ENCODE measurements around the gene RAB36.

The RAB36 gene

DNA sequence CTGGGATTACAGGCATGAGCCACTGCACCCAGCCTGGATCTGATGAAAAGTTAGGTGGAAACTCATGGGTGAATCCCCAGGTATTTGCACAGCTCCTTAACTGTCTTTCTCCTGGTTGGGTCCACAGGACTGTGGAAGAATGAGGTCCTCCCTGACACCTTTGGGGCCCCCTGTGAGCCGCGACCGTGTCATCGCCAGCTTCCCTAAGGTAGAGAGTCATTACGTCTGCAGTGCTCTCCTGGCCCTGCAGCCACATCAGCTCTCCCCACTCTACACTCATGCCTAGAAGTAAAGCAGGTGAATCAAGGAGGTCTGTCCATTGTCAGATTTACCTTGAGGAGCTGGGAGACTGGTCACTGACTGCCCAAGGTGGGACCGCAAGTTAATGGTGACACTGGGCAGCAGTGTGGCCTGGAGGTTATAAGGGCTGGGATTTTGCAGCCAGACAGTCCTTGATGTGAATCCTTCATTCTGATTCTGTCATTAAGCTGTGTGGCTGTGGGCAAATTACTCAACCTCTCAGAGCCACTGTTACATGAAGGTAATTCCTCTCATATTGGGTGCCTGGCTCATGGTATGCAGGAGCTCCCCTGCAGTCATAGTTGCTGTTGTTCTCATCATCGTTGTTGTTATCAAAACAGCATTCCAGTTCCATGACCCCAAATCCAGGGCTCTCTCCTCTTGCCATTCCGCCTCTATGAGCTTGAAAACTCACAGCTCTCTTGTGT lies 1.4 kb downstream of the RAB36 start:
- no peak for DNase-seq
- TF ChIP-seq GATA1 (IDR thresholded peaks at IDR 0.05; ENCODE audit: low read depth, low read length) (no peak), POLR2A (IDR thresholded peaks at IDR 0.05; ENCODE audit: low read length) (no peak)

DNA sequence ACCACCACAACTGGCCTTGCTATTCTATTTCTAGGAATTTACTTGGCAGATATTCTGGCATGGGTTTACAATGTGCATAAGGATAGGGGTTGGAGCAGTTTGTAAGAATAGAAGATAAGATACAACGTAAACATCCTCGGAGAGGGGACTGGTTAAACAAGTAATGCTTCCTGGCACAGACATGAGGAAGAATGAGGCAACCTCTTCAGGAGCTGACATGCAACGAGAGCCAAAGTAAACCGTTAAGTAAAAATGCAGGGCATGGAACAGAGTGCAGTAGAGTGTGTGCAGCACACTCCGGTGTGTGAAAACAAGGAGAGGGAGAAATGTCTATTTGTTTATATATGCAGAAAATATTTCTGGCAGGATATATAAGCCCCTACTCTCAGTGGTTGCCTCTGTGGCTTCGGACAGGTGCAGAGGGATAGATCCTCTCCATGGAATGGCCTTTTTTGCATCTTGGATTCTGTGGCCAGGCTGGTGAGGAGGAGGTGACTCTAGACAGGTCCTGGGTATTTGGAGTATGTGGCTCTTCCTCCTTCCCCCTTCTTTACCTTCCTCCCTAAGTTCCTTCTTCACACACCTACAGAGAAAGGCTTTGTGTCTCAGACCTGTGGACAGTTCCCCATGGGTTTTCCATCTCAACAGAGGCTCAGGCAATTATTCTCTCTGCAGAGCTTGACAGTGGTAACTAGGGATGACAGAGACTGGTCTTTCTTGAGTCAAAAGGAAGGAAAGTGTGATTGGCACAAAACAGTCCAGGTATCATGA lies 2.5 kb downstream of the RAB36 start:
- DNase-seq, result no peak
- TF ChIP-seq POLR2A (IDR thresholded peaks at IDR 0.05; ENCODE audit: low read length) (no peak), GATA1 (IDR thresholded peaks at IDR 0.05; ENCODE audit: low read depth, low read length) (no peak)

DNA sequence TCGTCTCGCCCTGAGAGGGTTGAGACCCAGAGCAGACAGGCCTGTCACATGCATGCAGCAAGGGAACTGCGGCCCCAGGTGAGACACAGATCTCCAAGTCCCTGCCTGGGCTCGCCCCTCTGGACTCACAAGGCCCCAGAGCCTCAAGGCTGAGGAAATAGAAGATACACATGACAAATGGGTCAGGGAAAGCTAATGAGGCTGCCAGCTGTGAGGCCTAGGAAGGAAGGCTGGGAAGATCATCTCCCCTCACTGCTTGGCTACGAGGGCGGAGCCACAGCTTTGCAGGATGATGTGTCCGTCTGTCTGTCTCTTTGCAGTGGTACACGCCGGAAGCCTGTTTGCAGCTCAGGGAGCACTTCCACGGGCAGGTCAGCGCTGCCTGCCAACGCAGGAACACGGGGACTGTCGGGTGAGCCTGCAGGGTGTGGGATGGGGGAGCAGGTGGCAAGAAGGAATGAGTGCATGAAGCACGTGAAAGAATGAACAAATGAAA lies 4.5 kb downstream of the RAB36 start:
- DNase-seq, result no peak
- TF ChIP-seq POLR2A (IDR thresholded peaks at IDR 0.05; ENCODE audit: low read length) (no peak), GATA1 (IDR thresholded peaks at IDR 0.05; ENCODE audit: low read depth, low read length) (no peak)

DNA sequence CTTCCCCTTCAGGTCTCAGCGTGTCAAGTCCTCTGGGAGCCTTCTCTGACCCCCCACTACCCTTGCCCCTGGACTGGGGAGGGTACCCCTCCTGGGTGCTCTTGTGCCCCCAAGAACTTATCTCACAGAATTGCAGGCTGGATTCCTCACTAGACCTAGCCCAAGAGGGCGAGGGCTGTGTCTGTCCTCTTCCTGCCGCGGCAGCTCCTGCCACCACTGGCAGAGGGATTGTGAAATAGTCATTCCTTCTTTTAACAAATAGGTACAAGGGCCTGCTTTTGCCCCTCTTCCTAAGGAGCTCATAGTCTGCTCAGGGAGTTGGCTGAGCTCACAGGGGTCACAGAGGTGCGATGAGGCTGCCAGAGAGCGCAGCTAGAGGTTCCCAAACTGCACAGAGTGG lies 5.5 kb downstream of the RAB36 start:
- no peak for DNase-seq
- TF ChIP-seq POLR2A (IDR thresholded peaks at IDR 0.05; ENCODE audit: low read length) (no peak), GATA1 (IDR thresholded peaks at IDR 0.05; ENCODE audit: low read depth, low read length) (no peak)

DNA sequence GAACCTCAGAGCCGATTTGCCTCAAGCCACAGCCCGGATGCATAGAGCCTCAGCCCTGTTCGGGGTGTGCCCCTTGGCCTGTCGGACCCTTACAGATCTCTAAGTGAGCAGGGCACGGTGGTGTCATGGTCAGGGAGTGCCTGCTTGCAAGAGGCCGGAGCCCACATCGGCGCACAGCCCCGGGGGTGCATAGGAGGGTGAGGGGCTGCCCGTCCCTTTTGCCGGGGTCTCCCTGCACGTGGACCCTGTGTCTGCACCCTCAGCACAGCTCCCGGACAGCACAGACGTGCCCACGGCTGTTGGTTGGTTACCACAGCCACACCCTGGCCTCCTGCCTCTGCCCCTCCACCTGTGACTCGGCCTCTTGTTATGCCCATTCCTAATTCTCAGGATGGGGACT lies 6.5 kb downstream of the RAB36 start:
- no peak for TF ChIP-seq GATA1 (IDR thresholded peaks at IDR 0.05; ENCODE audit: low read depth, low read length)
- TF ChIP-seq POLR2A (IDR thresholded peaks at IDR 0.05; ENCODE audit: low read length), result no peak
- DNase-seq, result no peak

DNA sequence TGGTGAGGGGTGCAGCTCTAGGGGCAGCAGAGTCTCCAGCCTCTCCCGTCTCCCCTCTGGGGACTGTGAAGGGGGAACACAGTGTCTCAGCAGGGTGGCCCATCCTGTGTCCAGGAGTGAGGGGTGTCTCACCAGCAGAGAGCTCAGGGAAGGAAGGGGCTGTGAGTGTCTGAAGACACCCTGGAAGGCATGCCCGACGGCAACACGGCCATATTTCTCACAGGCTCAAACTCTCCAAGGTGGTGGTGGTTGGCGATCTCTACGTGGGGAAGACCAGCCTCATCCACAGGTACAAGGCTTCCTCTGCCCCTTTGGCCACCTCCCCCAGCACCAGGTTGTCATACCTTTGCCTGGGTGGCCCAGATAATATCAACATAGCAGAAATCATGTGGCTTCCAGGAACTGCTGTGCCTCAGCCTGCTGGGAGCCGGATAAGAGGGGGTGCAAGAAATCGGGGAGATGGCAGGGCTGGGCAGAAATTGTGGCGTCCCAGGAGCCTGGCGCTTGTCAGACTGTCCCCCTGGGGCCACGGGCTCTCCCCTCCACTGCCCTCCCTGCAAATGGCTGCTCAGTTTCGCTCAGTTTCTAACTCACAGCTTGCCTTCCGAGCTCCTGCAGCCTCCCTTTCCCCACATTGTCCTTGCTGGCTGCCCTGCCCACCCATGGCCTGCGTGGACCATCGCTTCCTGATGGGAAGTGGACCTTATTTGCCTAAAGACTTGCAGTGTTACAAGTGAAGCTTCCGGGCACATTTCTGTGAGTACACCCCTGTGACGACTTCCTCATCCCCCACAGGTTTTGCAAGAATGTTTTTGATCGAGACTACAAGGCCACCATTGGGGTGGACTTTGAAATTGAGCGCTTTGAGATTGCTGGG lies 7.2 kb downstream of the RAB36 start:
- no peak for DNase-seq
- TF ChIP-seq GATA1 (IDR thresholded peaks at IDR 0.05; ENCODE audit: low read depth, low read length), result no peak
- no peak for TF ChIP-seq POLR2A (IDR thresholded peaks at IDR 0.05; ENCODE audit: low read length)

DNA sequence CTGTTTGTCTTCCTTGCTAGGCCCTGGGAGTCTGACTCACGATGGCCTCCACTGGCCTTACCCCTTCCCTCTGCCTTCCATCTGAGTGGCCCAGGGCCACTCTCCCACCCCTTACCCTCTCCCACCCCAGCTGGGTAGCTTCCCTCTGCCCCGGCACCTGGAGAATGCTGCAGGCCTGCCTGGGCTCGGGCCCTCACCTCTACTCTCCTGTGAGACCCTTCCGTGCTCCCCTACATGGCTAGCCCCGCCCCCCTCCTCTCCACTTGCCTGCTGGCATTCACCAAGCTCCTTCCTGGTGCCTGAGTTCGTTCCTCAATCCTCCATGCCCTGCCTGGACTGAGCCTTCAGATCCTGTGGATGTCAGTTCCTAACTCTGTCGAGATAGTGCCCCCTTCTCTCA lies 8.7 kb downstream of the RAB36 start:
- TF ChIP-seq GATA1 (IDR thresholded peaks at IDR 0.05; ENCODE audit: low read depth, low read length) (no peak), POLR2A (IDR thresholded peaks at IDR 0.05; ENCODE audit: low read length) (no peak)
- no peak for DNase-seq

DNA sequence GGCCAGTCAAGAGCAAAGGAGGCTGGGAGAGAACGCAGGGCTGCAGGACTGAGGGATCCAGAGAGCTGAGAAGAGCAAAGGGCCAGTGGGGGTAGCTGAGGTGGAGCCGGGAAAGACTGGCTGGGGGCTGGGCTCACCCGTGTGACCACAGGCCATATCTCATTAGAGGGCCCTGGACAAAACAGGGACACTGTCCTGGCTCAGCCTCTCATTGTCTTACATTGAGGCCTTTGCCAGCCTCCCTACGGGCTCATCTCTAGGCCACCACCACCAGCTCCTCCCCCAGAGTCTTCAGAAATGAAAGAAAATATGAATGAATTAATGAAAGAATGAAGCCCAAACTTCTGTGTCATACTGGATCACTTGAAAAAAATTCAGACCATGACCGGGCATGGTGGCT lies 9.2 kb downstream of the RAB36 start:
- no peak for DNase-seq
- TF ChIP-seq POLR2A (IDR thresholded peaks at IDR 0.05; ENCODE audit: low read length), result no peak
- TF ChIP-seq GATA1 (IDR thresholded peaks at IDR 0.05; ENCODE audit: low read depth, low read length), result no peak

DNA sequence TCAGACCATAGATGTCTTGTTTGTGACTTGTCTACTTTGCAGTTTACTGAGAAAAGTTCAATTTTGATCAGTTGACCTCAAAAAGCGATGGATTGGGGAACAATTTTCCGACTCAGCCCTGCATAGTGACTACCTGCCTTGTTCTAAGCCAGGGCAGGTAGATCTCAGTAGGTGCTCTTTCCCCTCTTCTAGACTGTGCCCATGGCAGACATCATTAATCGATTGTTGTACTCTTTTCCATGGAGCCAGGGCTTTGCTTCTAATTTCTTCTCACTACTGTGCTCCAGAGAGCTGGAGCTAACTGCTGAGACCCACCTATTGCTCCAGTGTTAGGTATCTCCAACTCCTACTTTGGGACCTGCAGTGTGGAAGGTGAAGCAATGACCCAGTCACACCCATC lies 9.9 kb downstream of the RAB36 start:
- no peak for DNase-seq

DNA sequence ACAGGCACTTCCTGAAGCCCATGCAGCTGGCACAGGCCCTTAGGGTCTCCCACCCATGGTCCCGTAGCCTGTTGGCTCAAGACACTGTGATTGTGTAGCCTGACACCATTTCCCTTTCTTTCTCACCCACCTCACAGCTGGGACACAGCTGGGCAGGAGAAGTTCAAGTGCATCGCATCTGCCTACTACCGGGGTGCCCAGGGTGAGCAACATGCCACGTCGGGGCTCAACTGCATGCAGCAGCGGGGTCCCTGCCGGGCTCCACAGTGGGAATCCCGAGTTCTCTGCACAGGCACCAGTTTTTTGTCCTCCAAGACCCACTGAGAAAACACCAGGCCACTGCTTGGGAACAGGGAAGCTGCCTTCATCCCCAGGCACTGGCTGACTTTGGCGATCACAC lies 10.6 kb downstream of the RAB36 start:
- no peak for DNase-seq
- no peak for TF ChIP-seq GATA1 (IDR thresholded peaks at IDR 0.05; ENCODE audit: low read depth, low read length)
- TF ChIP-seq POLR2A (IDR thresholded peaks at IDR 0.05; ENCODE audit: low read length), result no peak

More for the DNA sequence above, 9.9 kb downstream of the RAB36 start:
- no peak for TF ChIP-seq POLR2A (IDR thresholded peaks at IDR 0.05; ENCODE audit: low read length)
- TF ChIP-seq GATA1 (IDR thresholded peaks at IDR 0.05; ENCODE audit: low read depth, low read length), result no peak

DNA sequence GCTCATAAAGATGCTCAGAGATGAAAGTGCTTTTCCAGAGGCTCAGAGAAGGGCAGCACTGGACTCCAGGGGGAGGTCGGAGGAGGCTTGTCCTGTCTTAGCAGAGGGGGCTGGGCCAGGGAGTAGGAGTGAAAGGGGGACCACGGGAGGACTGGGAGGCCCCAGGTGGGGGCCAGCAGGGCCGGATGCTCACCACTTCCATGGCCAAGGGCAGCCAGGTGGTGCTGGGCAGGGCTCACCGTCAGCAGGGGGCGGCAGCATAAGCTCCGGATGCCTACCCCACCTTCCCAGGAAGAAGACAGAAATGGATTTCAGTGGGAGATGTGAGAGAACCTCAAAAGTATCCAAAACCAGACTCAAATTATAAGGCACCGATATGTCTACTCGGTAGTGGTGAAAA lies 11.0 kb downstream of the RAB36 start:
- TF ChIP-seq POLR2A (IDR thresholded peaks at IDR 0.05; ENCODE audit: low read length), result no peak
- TF ChIP-seq GATA1 (IDR thresholded peaks at IDR 0.05; ENCODE audit: low read depth, low read length), result no peak
- no peak for DNase-seq

DNA sequence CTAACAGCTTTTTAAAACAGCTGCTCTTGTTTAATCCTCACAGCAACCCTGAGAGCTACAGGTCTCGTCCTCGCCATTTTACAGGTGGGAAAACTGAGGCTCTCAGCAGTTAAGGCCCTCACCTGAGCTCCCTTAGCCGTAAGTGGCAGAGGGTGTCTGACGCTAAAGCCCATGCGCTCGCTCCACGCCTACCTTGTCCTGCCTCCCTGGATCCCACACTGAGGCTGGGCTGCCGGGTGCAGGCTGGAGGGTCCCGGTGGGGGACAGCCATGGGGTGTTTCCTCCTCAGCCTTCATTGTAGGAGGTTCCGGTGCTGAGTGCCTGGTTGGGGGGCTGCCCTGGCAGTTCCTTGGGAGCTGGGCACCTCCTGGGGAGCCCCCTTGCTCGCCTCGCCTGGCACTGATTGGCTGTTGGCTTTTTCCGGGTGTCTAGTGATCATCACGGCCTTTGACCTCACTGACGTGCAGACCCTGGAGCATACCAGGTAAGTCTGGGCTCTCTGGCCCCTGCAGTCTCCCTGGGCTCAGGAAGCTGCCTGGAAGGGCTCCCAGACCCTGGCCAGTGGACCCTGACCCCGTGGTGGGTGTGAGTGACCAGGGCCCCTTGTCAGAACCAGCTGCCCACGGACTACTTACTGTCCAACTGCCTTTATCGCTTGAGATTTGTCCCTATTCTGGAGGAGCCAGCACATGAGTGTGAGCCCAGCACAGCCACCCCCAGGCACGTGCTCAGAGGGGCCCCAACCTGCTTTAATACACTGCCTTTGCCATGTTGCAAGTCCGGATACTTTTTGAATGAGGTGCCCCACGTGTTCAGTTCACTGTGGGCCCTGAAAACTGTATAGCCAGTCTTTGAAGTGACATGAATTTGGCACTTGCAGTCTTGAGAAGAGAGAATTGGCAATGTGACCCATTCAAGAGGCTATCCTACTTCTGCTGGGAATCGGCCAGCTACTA lies 12.6 kb downstream of the RAB36 start:
- no peak for TF ChIP-seq GATA1 (IDR thresholded peaks at IDR 0.05; ENCODE audit: low read depth, low read length)
- TF ChIP-seq POLR2A (IDR thresholded peaks at IDR 0.05; ENCODE audit: low read length), result no peak
- DNase-seq, result no peak

Data from erythroblast (primary cell).